Omental fat pad (tissue), 4 donors: ENCODE results near the gene GLIS2. TPM values are rescaled to one million over a fixed set of nuclear protein-coding genes. Genes with fewer than 3 reads are reported as not detected.

Source experiments
- ATAC-seq: fragments of 150-250 bp; one replicate; pipeline ENCODE4 v1.9.1; 2016; ENCODE audit warnings: mild to moderate bottlenecking, moderate library complexity; ENCODE audit not compliant: low FRiP score
- DNase-seq: peaks from one replicate; pipeline ENCODE4 v3.0.0-alpha.2; 2019; ENCODE audit warnings: low spot score
- CTCF ChIP-seq, 3 donors: fragments of 450-650 bp; IDR thresholded peaks; one replicate each; pipeline ENCODE4 v1.5.1; 2016 to 2017; ENCODE audit warnings: antibody characterized with exemption in 3 of 3, mild to moderate bottlenecking in 3 of 3, moderate library complexity in 2 of 3
- total RNA-seq, 4 donors: library from RNA; depleted of rRNA; stranded (reverse); fragments of >200 nt; gene quantifications; one replicate each; pipeline ENCODE4 v1.1.0, GENCODE V29; 2016

GLIS2 gene
- total RNA-seq, 4 donors from 2014 or later = 1.9 to 4.9 (median 3.0) TPM

- no peak for TF ChIP-seq CTCF (IDR thresholded peaks at IDR 0.05)
- peak; percentile 5 for ATAC-seq
- no peak for DNase-seq
Measured at GRCh38 chr16:4272114-4272956, 43.5 kb upstream of the GLIS2 start.

- DNase-seq (no peak), ATAC-seq (peak; percentile 31)
- no peak for TF ChIP-seq CTCF (IDR thresholded peaks at IDR 0.05)
Measured at GRCh38 chr16:4273858-4274311, 42.0 kb upstream of the GLIS2 start.

GRCh38 chr16:4275861-4276260 is 40.0 kb upstream of the GLIS2 start:
- TF ChIP-seq CTCF (IDR thresholded peaks at IDR 0.05) = no peak
- ATAC-seq (no peak), DNase-seq (no peak)

GRCh38 chr16:4277987-4278513 is 37.8 kb upstream of the GLIS2 start:
- DNase-seq (no peak), ATAC-seq (no peak)
- TF ChIP-seq CTCF (IDR thresholded peaks at IDR 0.05) = no peak

GRCh38 chr16:4280625-4281024 is 35.2 kb upstream of the GLIS2 start:
- DNase-seq = no peak
- TF ChIP-seq CTCF (IDR thresholded peaks at IDR 0.05) = no peak
- ATAC-seq = no peak

- no peak for TF ChIP-seq CTCF (IDR thresholded peaks at IDR 0.05)
Measured at GRCh38 chr16:4283441-4283840, 32.4 kb upstream of the GLIS2 start.

GRCh38 chr16:4283939-4284338 is 31.9 kb upstream of the GLIS2 start:
- no peak for TF ChIP-seq CTCF (IDR thresholded peaks at IDR 0.05)
- ATAC-seq = no peak
- no peak for DNase-seq

More at GRCh38 chr16:4283441-4283840, 32.4 kb upstream of the GLIS2 start:
- no peak for DNase-seq
- ATAC-seq = no peak
